K562 (cell line): Measurements from ENCODE around the gene ISG20. TPM values are rescaled to one million over a fixed set of nuclear protein-coding genes. Genes with fewer than 3 reads are reported as not detected.

Experiments
- BRF1 ChIP-seq: IDR thresholded peaks from 3 replicates; pipeline ENCODE4 v1.6.1; 2011; ENCODE audit warnings: borderline replicate concordance, mild to moderate bottlenecking; ENCODE audit not compliant: insufficient read length; ENCODE audit errors: extremely low read depth
- C11orf30 ChIP-seq: fragments of 450-650 bp; IDR thresholded peaks from 2 replicates; pipeline ENCODE4 v1.6.1; 2016; ENCODE audit warnings: low read depth, mild to moderate bottlenecking
- CEBPB ChIP-seq: fragments of 450-650 bp; IDR thresholded peaks from 2 replicates; pipeline ENCODE4 v1.6.1; 2016; ENCODE audit warnings: missing genetic modification characterization, missing compliant biosample characterization
- E2F3 ChIP-seq: fragments of 250-450 bp; sonication (Bioruptor Pico); IDR thresholded peaks from 2 replicates; pipeline ENCODE4 v1.4.0; 2020; ENCODE audit warnings: mild to moderate bottlenecking
- EP300 ChIP-seq: IDR thresholded peaks from 2 replicates; pipeline ENCODE4 v1.6.1; 2012; ENCODE audit warnings: low read length, improper control_type of control experiment
- ETV6 ChIP-seq, 3 experiments: fragments of 150-350 bp in 1 of 3; sonication (generic) in 1 of 3; formaldehyde crosslinking in 1 of 3; IDR thresholded peaks; 2 replicates each; pipeline versions ENCODE4 v1.6.1 to v1.8.0; 2014 to 2022; ENCODE audit warnings: borderline replicate concordance in 2 of 3, low read depth in 2 of 3, antibody characterized with exemption in 1 of 3, low read length in 1 of 3, mild to moderate bottlenecking in 1 of 3, missing genetic modification reagents in 1 of 3
- FOS ChIP-seq: IDR thresholded peaks from 3 replicates; pipeline ENCODE4 v1.6.1; 2011; ENCODE audit not compliant: insufficient read length; ENCODE audit errors: extremely low read depth
- FOXM1 ChIP-seq, 2 experiments: fragments of 450-650 bp in 1 of 2; sonication (generic) in 1 of 2; formaldehyde crosslinking in 1 of 2; IDR thresholded peaks; 2 replicates each; pipeline versions ENCODE4 v1.6.1 to v1.9.0; 2017 to 2022; ENCODE audit warnings: low read depth in 2 of 2, mild to moderate bottlenecking in 2 of 2, missing genetic modification reagents in 1 of 2, moderate library complexity in 1 of 2
- KLF16 ChIP-seq: IDR thresholded peaks from 2 replicates; pipeline ENCODE4 v1.6.1; 2016; ENCODE audit warnings: antibody characterized with exemption
- LARP7 ChIP-seq: fragments of 450-650 bp; IDR thresholded peaks from 2 replicates; pipeline ENCODE4 v1.6.1; 2016
- MEIS2 ChIP-seq: fragments of 450-650 bp; IDR thresholded peaks from 2 replicates; pipeline ENCODE4 v1.6.1; 2014; ENCODE audit warnings: mild to moderate bottlenecking; ENCODE audit not compliant: partially characterized antibody
- MXI1 ChIP-seq: IDR thresholded peaks from 2 replicates; pipeline ENCODE4 v1.6.1; 2011; ENCODE audit warnings: low read depth, mild to moderate bottlenecking, improper control_type of control experiment, low read length
- OTX1 ChIP-seq: fragments of 450-650 bp; formaldehyde crosslinking; IDR thresholded peaks from 2 replicates; pipeline ENCODE4 v1.4.0; 2022; ENCODE audit warnings: mild to moderate bottlenecking
- RBM34 ChIP-seq: fragments of 200-400 bp; formaldehyde crosslinking; IDR thresholded peaks from 2 replicates; pipeline ENCODE4 v1.6.1; 2018; ENCODE audit warnings: low read length, borderline replicate concordance; ENCODE audit not compliant: insufficient read depth
- SAP30 ChIP-seq: fragments of 200-600 bp; sonication (generic); IDR thresholded peaks from 2 replicates; pipeline ENCODE4 v1.6.1; 2012; ENCODE audit warnings: borderline replicate concordance, low read depth, mild to moderate bottlenecking, moderate library complexity, low read length, control low read depth, inconsistent platforms; ENCODE audit not compliant: insufficient read depth, poor library complexity, severe bottlenecking
- SREBF1 ChIP-seq: fragments of 150-350 bp; IDR thresholded peaks from 2 replicates; pipeline ENCODE4 v1.6.1; 2014; ENCODE audit warnings: antibody characterized with exemption, low read depth, low read length, borderline replicate concordance
- XRCC3 ChIP-seq: fragments of 450-650 bp; IDR thresholded peaks from 2 replicates; pipeline ENCODE4 v1.6.1; 2017; ENCODE audit warnings: mild to moderate bottlenecking, moderate library complexity
- YBX1 ChIP-seq: fragments of 450-650 bp; IDR thresholded peaks from 2 replicates; pipeline ENCODE4 v1.7.1; 2016; ENCODE audit warnings: mild to moderate bottlenecking
- polyA plus RNA-seq, 8 experiments: library from polyadenylated mRNA; depleted of rRNA in 4 of 8; stranded (reverse) in 5 of 8; unstranded in 3 of 8; fragments of >200 nt; fragmentation: Nextera tagmentation in 2 of 8; fragmentation: Illumina TruSeq in 1 of 8; extraction: Ambion mirVana in 2 of 8; extraction: Trizol in 1 of 8; gene quantifications; 2 replicates each; pipeline versions ENCODE4 v1.2.1 to v1.2.3, GENCODE V29; 2011 to 2014; ENCODE audit warnings: inconsistent platforms in 1 of 8, missing spikeins in 1 of 8
- total RNA-seq, 7 experiments: library from RNA; depleted of rRNA in 6 of 7; stranded (reverse); fragments of >200 nt in 6 of 7; fragmentation: Illumina TruSeq in 2 of 7; extraction: Trizol in 2 of 7; gene quantifications; 2 replicates each; pipeline versions ENCODE4 v1.2.1 to v1.2.3, GENCODE V29; 2011 to 2021; ENCODE audit warnings: low replicate concordance in 1 of 7
- TF ChIP-seq, protein P1 (sequence below): fragments of 250-450 bp; sonication (Bioruptor Pico); IDR thresholded peaks from 2 replicates; pipeline ENCODE4 v1.5.0; 2021
- TF ChIP-seq, protein P2 (sequence below): fragments of 450-650 bp; IDR thresholded peaks from 2 replicates; pipeline ENCODE4 v1.7.1; 2018; ENCODE audit warnings: mild to moderate bottlenecking, low read depth; ENCODE audit not compliant: partially characterized antibody
- TF ChIP-seq, protein P3 (sequence below): fragments of 250-450 bp; sonication (Bioruptor Pico); IDR thresholded peaks from 2 replicates; pipeline ENCODE4 v1.5.0; 2021; ENCODE audit warnings: mild to moderate bottlenecking, moderate library complexity

ISG20 gene
- total and polyA plus RNA-seq, 9 of the 15 experiments (the other 6 are each of a cell fraction or from before 2014, with no cell fraction given): 0.06 to 2.1 (median 1.00) TPM

DNA sequence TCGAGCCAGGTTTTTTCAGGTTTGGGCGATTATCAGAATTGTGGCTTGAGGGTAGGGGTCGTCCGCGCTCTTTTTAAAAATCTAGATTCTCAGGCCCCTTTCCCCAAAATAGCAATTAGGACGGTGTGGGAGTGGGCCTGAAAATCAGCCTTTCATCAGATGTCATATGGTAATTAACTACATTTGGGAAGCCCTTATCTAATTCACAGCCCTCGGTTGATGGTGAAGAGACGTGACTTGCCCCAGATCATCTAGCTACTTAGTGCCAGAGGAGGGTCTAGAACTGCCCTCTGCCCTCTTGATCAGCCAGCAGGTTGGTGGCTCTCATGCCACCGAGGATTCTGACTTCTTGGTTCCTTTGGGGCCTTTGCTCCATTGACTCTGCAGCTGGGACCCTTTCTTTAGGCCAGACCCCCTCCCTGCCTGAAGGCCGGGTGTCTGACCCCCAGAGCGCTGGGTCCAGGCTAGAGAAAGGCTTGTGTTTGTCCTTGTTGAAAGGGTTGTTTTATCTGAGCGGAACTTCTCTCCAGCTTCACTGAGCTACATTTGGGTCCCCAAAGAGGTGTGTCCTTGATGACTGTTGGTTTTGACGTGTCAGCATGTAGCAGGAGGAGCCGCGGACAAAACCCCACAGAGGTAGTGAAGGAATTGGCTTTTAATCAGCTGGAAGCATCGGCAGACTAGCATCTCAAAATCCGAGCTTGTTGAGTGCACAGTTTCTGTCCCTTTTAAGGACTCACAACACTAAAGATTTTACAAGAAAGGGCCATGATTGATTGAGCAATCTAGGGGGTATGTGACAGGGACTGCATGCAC is 16.8 kb upstream of the ISG20 start (continued):
- no peak for TF ChIP-seq LARP7
- no peak for TF ChIP-seq RBM34
- no peak for TF ChIP-seq SREBF1
- TF ChIP-seq, protein P1, sequence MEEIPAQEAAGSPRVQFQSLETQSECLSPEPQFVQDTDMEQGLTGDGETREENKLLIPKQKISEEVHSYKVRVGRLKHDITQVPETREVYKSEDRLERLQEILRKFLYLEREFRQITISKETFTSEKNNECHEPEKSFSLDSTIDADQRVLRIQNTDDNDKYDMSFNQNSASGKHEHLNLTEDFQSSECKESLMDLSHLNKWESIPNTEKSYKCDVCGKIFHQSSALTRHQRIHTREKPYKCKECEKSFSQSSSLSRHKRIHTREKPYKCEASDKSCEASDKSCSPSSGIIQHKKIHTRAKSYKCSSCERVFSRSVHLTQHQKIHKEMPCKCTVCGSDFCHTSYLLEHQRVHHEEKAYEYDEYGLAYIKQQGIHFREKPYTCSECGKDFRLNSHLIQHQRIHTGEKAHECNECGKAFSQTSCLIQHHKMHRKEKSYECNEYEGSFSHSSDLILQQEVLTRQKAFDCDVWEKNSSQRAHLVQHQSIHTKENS (CRISPR knock-in tag): no peak
- TF ChIP-seq EP300: no peak
- TF ChIP-seq MXI1: no peak
- no peak for TF ChIP-seq ETV6 (IDR thresholded peaks at IDR 0.05; ENCODE audit: borderline replicate concordance in 1 of 2, low read depth in 2 of 2, low read length in 1 of 2)
- TF ChIP-seq ETV6 (CRISPR knock-in tag; IDR thresholded peaks at IDR 0.05; ENCODE audit: borderline replicate concordance): no peak
- TF ChIP-seq FOXM1 (IDR thresholded peaks at IDR 0.05; ENCODE audit: low read depth): no peak
- TF ChIP-seq FOXM1 (CRISPR knock-in tag; IDR thresholded peaks at IDR 0.05; ENCODE audit: low read depth): no peak
- no peak for TF ChIP-seq FOS
- TF ChIP-seq MEIS2: no peak
- TF ChIP-seq, protein P2, sequence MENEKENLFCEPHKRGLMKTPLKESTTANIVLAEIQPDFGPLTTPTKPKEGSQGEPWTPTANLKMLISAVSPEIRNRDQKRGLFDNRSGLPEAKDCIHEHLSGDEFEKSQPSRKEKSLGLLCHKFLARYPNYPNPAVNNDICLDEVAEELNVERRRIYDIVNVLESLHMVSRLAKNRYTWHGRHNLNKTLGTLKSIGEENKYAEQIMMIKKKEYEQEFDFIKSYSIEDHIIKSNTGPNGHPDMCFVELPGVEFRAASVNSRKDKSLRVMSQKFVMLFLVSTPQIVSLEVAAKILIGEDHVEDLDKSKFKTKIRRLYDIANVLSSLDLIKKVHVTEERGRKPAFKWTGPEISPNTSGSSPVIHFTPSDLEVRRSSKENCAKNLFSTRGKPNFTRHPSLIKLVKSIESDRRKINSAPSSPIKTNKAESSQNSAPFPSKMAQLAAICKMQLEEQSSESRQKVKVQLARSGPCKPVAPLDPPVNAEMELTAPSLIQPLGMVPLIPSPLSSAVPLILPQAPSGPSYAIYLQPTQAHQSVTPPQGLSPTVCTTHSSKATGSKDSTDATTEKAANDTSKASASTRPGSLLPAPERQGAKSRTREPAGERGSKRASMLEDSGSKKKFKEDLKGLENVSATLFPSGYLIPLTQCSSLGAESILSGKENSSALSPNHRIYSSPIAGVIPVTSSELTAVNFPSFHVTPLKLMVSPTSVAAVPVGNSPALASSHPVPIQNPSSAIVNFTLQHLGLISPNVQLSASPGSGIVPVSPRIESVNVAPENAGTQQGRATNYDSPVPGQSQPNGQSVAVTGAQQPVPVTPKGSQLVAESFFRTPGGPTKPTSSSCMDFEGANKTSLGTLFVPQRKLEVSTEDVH: no peak
- TF ChIP-seq CEBPB: peak; percentile 91
- no peak for TF ChIP-seq OTX1 (CRISPR knock-in tag)
- TF ChIP-seq E2F3 (CRISPR knock-in tag): no peak
- no peak for TF ChIP-seq KLF16
- TF ChIP-seq, protein P3, sequence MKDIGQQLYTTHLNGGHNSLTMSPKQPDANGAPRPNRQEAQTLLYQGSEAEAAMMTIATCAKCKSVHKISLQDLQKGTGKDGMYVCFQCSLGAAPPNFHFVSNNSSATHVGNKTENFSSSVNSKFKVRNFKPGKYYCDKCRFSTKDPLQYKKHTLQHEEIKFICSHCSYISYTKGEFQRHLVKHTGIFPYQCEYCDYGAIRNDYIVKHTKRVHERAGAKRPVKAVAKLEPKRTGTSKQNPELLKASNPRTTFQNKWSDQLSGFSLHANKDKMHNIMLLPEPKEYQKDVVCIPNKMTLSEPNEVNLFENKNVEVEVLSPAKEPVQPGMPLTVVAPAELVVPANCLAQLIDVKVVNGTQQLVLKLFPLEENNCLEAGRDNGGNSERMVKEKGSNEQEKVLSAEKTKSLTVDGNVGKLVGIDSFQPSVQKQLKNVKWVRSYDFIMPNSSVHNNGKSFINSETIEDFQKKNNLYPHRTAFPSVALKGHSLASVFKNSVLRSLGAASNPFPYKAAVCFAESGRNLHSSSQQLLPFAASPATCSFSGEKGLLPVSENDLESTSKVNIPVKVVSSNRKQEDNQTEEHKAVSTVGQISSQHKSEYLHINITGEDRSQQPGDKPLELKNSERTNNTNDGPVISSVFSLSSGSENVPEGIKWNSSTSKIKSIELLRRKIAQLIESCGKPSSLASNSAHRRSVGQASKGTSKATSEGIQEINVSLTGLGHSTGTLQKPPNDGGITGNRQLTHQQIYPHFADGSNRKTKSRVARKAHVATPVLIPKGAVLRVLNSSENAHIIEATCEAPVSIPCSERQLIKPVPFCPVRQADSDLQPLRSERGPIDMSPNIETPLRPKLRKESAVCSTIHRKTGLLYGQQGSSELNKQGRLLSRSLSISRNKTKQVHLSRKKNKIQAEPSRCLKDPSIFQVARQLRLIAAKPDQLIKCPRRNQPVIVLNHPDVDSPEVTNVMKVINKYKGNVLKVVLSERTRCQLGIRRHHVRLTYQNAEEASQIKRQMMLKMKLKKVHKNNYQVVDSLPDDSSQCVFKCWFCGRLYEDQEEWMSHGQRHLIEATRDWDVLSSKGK (CRISPR knock-in tag): no peak
- no peak for TF ChIP-seq BRF1
- no peak for TF ChIP-seq YBX1
- TF ChIP-seq XRCC3: no peak
- TF ChIP-seq C11orf30: peak; percentile 96
- no peak for TF ChIP-seq SAP30
